Mesothelial cell of epicardium (in vitro differentiated cells): ENCODE measurements around the gene TSFM. TPM values are rescaled to one million over a fixed set of nuclear protein-coding genes. Genes with fewer than 3 reads are reported as not detected.

Experiments used
- DNase-seq, 2 experiments: peaks; one replicate each; pipeline ENCODE4 v3.0.0; 2021; ENCODE audit warnings: low spot score in 2 of 2; ENCODE audit not compliant: unreplicated experiment in 2 of 2
- H3K27ac Mint-ChIP-seq: 2 replicates; pipeline ENCODE4 v1.8.0; 2021; ENCODE audit warnings: mixed read lengths
- H3K27me3 Mint-ChIP-seq: 2 replicates; pipeline ENCODE4 v1.8.0; 2021; ENCODE audit warnings: low read depth, mixed read lengths
- H3K36me3 Mint-ChIP-seq: 2 replicates; pipeline ENCODE4 v1.8.0; 2021; ENCODE audit warnings: mixed read lengths
- H3K4me1 Mint-ChIP-seq: 2 replicates; pipeline ENCODE4 v1.8.0; 2021; ENCODE audit warnings: mixed read lengths
- H3K4me3 Mint-ChIP-seq: 2 replicates; pipeline ENCODE4 v1.8.0; 2021; ENCODE audit warnings: mild to moderate bottlenecking, moderate library complexity, mixed read lengths
- H3K9me3 Mint-ChIP-seq: 2 replicates; pipeline ENCODE4 v1.8.0; 2021; ENCODE audit warnings: mixed read lengths
- CTCF ChIP-seq: fragments of 200-600 bp; sonication (generic); IDR thresholded peaks from one replicate; pipeline ENCODE4 v1.5.0; 2021; ENCODE audit warnings: antibody characterized with exemption; ENCODE audit not compliant: unreplicated experiment
- total RNA-seq: library from RNA; stranded (reverse); gene quantifications from 3 replicates; pipeline ENCODE4 v1.2.1, GENCODE V29; 2021

The TSFM gene
- total RNA-seq, 1 donor from 2014 or later = 23.4 TPM

GRCh38 chr12:57758552-57759359 lies 23.8 kb upstream of the TSFM start:
- H3K4me1 Mint-ChIP-seq = peaks cover 18% of the 10 kb centered on the region
- TF ChIP-seq CTCF = no peak
- peaks cover 7% of the 10 kb centered on the region for H3K36me3 Mint-ChIP-seq
- H3K9me3 Mint-ChIP-seq = no peaks in the 10 kb centered on the region
- peaks cover 84% of the 10 kb centered on the region for H3K27me3 Mint-ChIP-seq
- no peak overlapping the region for H3K4me3 Mint-ChIP-seq
- H3K27ac Mint-ChIP-seq = no peak overlapping the region
- no peak for DNase-seq

GRCh38 chr12:57759360-57759980 lies 23.1 kb upstream of the TSFM start:
- H3K4me1 Mint-ChIP-seq = peaks cover 15% of the 10 kb centered on the region
- H3K36me3 Mint-ChIP-seq = peaks cover 7% of the 10 kb centered on the region
- H3K9me3 Mint-ChIP-seq = no peaks in the 10 kb centered on the region
- no peak for TF ChIP-seq CTCF
- H3K27ac Mint-ChIP-seq = no peak overlapping the region
- no peak overlapping the region for H3K4me3 Mint-ChIP-seq
- no peak for DNase-seq
- peaks cover 84% of the 10 kb centered on the region for H3K27me3 Mint-ChIP-seq

DNA sequence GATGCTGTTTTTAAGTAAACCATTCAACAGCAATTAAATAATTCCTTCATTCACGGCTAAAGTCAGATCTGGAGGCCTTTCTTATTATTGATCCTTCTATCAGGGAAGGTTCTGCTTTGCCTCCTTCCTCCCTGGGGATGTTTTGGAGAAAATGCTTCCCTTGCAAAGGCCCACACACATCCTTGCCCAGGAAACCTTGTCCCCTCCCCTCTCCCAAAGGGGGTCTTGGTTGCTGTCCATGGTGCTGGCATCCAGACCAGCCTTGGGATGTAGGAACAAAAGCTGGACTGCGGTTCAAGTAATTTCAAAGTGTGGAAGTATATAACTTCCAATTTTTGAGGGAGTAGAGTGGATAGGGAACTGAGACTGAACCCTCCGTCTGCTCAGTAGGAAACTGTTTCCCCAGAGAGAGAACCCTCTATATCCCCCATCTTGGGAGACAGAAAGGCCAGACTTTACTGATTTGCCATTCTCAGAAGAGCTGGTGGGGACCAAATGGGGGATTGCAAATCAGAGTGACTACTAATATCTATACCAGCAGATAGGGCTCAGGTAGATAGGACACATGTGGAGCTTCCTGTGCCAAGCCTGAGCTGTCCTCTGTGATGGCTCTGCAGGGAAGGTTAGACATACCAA lies 22.1 kb upstream of the TSFM start:
- no peak overlapping the region for H3K4me3 Mint-ChIP-seq
- H3K36me3 Mint-ChIP-seq = peaks cover 7% of the 10 kb centered on the region
- DNase-seq = peak in 1 of 2 experiments; percentile 45
- peaks cover 20% of the 10 kb centered on the region for H3K4me1 Mint-ChIP-seq
- H3K9me3 Mint-ChIP-seq = no peaks in the 10 kb centered on the region
- H3K27ac Mint-ChIP-seq = no peak overlapping the region
- no peak for TF ChIP-seq CTCF
- peaks cover 91% of the 10 kb centered on the region for H3K27me3 Mint-ChIP-seq

DNA sequence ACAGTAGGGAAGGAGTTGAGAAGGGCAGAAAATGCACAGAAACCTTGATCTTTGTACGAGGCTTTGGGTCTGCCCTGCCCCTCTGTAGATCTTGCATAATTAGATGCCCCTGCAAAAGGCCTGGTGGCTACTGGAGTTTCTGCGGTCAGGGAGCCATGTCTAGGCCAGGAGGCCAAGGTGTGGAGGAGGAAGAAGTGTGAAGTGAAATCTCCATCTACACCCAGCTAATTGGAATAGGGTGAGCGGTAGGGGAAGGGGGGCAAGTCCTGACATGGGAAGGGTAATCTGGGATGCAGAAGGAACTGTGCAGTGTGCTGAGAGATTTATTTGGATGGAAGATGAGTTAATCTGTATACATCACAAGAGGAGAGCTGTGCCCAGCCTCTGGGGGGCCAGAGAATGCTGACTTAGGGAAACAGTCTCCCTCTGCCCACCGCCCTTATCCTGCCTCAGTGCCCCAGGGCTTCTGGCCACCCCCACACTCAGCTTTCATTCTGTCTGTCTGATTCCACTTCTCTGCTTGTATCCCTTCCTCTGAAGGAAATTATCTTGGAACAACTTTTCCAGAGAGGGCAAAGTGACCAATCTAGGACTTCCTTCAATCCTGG lies 21.1 kb upstream of the TSFM start:
- Mint-ChIP-seq H3K4me3 (no peak overlapping the region), H3K4me1 (peaks cover 20% of the 10 kb centered on the region)

More for the DNA sequence above, 21.1 kb upstream of the TSFM start:
- Mint-ChIP-seq H3K9me3 (no peaks in the 10 kb centered on the region), H3K27me3 (peaks cover 93% of the 10 kb centered on the region), H3K36me3 (peaks cover 7% of the 10 kb centered on the region), H3K27ac (no peak overlapping the region)
- DNase-seq = no peak
- TF ChIP-seq CTCF = no peak
